GM19397 (cell line): ENCODE data around the gene GNB3.

Experiments used
- ATAC-seq: cut with Tn5 transposase; IDR thresholded peaks from one replicate; pipeline ENCODE4 v1.9.1; 2021; ENCODE audit warnings: mild to moderate bottlenecking, moderate library complexity; ENCODE audit not compliant: unreplicated experiment

GNB3 gene

DNA sequence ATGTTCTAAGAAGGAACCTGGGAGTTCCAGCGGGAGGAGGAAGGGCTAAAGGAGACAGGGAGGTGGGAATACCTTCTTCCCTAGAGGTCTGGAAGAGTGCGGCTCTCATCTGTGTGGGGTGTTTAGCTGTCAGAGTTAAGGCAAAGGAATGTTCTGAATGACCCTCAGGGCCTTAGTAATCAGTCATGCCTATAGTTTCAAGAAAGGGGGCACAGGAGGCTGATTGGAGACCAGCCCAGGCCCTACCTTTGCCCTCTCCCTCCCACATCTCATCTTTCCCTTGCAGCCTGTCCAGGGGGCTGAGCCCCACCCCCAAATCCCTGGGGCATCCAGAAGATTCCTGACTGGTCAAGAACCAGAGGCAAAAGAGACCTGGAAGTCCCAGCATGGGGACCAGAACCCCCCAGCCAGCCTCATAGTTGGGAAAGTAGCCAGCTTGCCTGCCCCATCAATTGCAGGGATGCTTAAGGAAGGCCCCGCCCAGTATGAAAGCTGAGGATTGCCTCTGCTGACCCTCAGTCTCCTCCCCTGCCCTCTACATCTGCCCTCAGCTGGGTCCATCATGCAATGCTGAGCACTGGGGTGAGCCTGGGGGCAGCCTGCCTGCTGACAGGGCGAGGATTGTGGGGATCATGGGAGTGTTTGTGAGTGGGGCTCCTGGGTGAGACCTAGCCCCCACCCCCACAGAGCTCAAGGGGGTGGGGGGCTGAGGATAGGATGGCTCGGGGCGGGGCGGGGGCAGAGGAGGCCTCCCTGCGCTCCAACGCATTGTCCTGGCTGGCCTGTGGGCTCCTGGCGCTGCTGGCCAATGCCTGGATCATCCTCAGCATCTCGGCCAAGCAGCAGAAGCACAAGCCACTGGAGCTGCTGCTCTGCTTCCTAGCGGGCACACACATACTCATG, 17.3 kb upstream of the GNB3 start:
- ATAC-seq: no peak

GRCh38 chr12:6824085-6824775, 16.5 kb upstream of the GNB3 start:
- ATAC-seq: no peak

DNA sequence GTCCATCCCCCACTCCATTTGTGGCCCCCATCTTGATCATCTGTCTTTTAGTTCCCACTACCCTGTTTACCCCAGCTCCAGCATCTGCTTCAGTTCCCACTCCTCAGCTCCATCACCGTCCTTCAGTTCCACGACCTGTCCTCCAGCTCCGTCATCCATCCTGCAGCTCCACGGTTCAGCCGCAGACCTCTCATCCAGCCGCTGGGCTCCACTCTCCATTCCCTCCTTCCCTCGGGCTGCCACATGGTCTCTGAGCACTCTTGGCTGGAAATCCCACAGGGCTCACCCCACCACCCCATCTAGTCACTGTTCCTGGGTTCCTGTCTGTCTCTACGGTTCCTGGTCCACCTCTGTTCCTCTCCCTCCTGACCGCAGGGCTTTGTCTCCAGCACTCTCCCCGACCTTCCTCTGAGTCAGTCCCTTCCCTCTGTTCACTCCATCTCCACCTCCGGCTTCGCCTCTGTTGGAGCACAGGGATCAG, 15.8 kb upstream of the GNB3 start:
- ATAC-seq: no peak

DNA sequence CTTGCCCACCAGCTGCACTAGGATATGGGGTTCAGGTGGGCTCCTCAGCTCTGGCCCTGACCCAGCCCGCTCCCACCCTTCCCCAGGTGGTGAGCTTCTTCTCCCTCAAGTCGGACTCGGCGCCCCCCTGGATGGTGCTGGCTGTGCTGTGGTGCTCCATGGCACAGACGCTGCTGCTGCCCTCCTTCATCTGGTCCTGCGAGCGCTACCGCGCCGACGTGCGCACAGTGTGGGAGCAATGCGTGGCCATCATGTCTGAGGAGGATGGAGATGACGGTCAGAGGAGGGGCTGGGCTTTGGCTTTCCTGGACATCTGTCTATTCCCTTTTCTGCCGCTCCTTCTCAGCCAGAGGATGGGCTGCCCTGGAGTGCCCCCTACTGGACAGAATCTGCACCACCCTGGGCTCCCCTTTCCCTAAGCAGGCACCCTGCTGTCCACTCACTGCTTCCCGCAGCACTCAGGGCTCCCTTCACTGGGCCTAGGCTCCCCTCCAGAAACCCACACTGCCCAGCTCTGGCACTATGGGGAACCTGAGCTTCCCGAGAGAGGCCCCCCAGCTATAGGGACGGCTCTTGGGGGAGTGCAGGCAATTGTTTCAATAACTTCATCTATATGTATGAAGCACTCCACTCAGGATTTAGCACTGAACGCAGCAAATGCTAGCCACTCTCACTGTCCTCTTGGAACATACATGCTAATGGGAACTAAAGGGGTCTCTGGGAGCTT, 15.2 kb upstream of the GNB3 start:
- no peak for ATAC-seq

DNA sequence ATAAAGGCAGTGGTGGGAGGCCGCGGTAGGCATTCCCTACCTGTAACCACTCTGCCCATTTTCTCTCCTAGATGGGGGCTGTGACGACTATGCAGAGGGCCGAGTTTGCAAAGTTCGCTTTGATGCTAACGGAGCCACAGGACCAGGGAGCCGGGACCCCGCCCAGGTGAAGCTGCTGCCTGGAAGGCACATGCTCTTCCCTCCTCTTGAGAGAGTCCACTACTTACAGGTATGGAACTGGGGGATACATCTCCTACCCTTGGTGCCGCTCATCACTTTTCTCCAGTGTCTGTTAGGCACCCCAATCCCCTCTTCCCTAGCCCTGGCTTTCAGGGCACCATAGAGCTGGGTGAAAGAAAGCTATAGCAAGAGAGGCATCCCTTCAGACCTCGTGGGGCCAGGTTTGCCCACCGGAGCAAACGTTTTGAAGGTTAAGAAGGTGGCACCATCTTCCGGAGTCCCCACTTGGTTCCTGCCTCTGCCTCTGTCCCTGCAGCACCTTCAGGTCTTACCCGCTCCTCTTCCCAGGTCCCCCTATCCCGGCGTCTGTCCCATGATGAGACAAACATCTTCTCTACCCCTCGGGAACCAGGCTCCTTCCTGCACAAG, 14.5 kb upstream of the GNB3 start:
- no peak for ATAC-seq

- ATAC-seq: no peak
These were observed 13.8 kb upstream of the GNB3 start for GRCh38 chr12:6826734-6827436.

DNA sequence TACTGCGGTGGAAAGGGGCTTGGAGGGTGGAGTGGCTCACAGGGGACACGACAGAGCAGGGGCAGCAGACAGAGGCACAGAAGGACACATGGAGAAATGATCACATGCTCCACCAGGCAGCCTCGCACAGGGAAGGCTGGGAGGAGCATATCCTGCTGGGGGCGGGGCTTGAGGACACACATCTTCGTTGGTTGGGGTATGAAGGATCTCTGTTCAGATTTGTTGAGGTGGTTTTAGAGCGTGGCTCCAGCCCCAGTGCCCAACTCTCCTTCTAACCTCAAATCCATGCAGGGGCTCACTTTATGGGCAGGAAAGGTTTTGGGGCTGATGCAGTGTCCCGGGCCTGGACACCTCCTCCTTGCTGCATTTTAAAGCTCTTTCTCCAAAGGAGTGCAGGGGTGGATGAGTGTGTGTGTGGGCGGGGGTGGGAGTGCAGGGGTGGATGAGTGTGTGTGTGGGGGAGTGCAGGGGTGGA, 13.3 kb upstream of the GNB3 start:
- no peak for ATAC-seq

DNA sequence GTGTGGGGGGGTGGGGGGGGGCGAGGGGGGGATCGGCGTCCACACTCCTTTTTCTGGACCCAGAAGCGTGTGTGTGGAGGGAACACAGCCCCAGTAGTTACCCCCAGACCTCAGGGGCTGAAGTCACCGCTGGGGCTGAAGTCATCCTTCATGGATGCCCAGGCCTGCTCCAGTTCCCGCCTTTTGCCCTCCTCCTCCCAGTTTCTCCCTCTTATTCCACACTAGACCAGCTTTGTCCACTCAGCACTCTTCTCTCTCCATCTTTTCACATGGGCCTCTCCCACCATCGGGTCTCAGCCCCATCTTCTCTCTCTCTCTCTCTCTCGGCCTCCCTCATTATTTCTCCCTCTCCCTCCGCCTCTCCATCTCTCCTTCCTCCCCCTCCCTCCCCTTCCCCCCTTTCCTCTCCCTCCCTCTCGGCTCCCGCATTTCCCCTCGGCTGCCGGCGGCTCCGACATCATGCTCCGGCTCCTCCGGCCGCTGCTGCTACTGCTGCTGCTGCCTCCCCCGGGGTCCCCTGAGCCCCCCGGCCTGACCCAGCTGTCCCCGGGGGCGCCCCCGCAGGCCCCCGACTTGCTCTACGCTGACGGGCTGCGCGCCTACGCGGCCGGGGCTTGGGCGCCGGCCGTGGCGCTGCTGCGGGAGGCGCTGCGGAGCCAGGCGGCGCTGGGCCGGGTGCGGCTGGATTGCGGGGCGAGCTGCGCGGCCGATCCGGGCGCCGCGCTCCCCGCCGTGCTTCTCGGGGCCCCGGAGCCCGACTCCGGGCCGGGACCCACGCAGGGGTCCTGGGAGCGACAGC, 12.5 kb upstream of the GNB3 start, which contains the start of gene P3H3:
Gene P3H3 (plus strand): TSS at position 426 of the 799 bp plus-strand sequence. CDS start 34 bp downstream, at position 460.
- ATAC-seq: no peak

DNA sequence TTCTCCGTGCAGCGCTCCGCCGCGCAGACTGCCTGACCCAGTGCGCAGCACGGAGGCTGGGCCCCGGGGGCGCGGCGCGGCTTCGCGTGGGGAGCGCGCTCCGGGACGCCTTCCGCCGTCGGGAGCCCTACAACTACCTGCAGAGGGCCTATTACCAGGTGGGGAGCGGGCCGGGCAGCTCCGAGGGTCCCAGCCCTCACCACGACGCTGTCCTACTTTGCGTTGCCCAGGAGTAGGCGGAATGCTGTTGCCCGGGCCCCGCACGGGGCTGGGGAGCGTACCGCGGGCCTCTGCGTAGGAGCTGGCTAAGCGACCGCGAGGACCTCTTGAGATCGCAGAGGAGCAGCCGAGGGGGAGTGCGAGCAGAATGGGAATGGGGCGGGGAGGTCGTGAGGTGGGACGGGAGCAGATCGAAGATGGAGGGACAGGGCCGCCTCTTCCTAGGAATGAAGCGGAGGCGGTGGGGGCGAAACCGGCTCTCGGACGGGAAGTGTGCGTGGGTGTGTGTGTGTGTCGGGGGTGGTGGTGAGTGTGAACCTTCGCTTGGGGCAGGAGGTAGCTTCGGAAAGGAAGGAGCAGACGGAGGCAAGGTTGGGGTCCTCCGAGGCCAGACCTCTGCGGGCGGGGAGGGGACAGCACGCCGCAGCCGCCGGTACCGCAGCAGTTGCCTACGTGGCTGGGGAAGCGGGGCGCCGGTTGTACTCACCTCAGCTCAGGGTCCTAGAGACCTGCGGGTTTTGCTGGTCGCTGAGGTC, 11.8 kb upstream of the GNB3 start:
- no peak for ATAC-seq

DNA sequence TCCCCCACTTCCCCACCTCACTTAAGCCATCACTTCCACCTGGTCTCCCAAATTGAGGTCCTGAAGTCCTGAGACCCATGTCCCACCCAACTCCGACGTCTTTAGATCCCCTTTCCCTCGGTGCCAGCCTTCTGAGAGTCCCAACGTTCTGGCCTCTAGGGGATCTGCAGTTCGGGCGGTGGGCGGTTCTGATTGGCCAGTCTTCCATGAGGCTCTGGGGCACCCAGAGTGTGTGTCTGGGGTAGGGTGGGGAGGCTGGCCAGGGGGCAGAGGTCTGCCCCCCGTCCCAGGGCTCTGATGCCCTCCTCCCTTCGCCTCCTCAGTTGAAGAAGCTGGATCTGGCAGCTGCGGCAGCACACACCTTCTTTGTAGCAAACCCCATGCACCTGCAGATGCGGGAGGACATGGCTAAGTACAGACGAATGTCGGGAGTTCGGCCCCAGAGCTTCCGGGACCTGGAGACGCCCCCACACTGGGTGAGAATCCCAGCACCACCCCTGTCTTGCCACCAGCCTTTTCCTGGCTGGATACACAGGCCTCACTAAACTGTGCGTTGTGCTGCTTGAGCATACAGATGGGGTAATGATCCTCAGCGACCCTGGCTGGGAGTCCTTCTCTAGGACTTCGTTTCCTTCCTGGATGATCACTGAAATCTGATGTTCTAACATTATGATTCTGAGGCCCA, 11.0 kb upstream of the GNB3 start:
- ATAC-seq: no peak

DNA sequence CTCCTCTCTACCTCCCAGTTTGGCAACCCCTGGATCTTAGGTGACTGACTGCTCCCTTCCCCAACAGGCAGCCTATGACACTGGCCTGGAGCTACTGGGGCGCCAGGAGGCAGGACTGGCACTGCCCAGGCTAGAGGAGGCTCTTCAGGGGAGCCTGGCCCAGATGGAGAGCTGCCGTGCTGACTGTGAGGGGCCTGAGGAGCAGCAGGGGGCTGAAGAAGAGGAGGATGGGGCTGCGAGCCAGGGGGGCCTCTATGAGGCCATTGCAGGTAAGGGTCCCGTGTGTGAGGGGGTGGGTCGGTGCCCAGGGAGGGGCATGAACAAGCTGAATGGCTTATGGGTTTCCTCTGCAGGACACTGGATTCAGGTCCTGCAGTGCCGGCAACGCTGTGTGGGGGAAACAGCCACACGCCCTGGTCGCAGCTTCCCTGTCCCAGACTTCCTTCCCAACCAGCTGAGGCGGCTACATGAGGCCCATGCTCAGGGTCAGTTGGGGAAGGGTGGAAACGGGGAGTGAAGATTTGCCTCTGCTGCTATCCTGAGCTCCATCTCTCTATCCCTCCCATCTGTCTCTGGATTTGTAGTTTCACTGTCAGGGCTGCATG, 10.3 kb upstream of the GNB3 start:
- ATAC-seq: no peak

GRCh38 chr12:6830999-6831398, 9.7 kb upstream of the GNB3 start:
- ATAC-seq: no peak

GRCh38 chr12:6831450-6831995, 9.2 kb upstream of the GNB3 start:
- ATAC-seq: no peak

DNA sequence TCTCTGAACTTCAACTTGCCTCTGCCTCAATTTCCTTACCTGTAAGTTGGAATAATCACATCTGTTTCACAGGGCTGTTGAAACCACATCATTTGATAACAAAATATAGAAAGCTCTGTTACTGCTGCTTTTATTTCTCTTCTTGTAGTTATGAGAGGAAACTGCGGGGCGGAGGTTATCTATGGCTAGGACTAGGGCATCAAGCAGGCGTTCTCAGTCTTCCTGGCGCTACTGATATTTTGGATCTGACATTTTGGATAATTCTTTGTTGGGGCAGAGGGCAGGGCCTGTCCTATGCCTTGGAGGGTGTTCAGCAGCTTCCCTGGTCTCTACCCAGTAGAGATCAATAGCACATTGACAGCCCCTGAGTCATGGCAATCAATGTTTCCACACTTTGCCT, 8.6 kb upstream of the GNB3 start:
- no peak for ATAC-seq

GRCh38 chr12:6833189-6833890, 7.4 kb upstream of the GNB3 start:
- ATAC-seq: no peak

- no peak for ATAC-seq
These were observed 6.5 kb upstream of the GNB3 start for GRCh38 chr12:6834254-6834653.

DNA sequence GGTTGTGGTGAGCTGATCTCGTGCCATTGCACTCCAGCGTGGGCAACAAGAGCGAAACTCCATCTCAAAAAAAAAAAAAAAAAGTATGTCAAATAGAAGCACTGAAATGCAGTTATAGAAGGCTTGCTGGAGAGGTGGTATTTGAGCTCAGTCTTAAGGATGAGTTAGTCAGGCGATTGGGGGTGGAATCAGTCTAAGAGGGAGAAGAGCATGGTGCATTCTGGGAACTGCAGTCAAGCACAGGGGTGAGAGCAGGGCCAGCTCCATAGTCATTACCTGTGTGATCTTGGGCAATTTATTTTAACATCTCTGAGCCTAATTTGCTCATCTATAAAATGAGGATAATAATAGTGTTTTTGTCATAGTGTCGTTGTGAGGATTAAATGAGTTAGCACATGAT, 5.9 kb upstream of the GNB3 start:
- no peak for ATAC-seq
